Liver (tissue), 9 donors: ENCODE measurements around the gene CBLL1. TPM values are rescaled to one million over a fixed set of nuclear protein-coding genes. Genes with fewer than 3 reads are reported as not detected.

Experiments used
- DNase-seq: peaks from one replicate; pipeline ENCODE4 v3.0.0-alpha.2; 2017; ENCODE audit warnings: low spot score
- H3K27ac ChIP-seq, 2 donors: one replicate each; pipeline ENCODE4 v1.7.0; 2013; ENCODE audit warnings: inconsistent platforms in 2 of 2, low read length in 2 of 2, control low read depth in 1 of 2, low read depth in 1 of 2, mild to moderate bottlenecking in 1 of 2
- H3K27me3 ChIP-seq, 4 donors: one replicate each; pipeline versions ENCODE4 v1.6.1 to v1.7.0; 2013; ENCODE audit warnings: low read length in 3 of 4, inconsistent platforms in 1 of 4, mild to moderate bottlenecking in 1 of 4, moderate library complexity in 1 of 4; ENCODE audit not compliant: control insufficient read depth in 4 of 4, insufficient read depth in 4 of 4
- H3K36me3 ChIP-seq, 4 donors: one replicate each; pipeline versions ENCODE4 v1.6.1 to v1.7.0; 2013; ENCODE audit warnings: low read length in 3 of 4, mild to moderate bottlenecking in 3 of 4, low read depth in 1 of 4, moderate library complexity in 1 of 4; ENCODE audit not compliant: control insufficient read depth in 4 of 4, insufficient read depth in 3 of 4
- H3K4me1 ChIP-seq, 4 donors: one replicate each; pipeline versions ENCODE4 v1.6.1 to v1.7.0; 2013; ENCODE audit warnings: low read length in 3 of 4, mild to moderate bottlenecking in 3 of 4, moderate library complexity in 1 of 4; ENCODE audit not compliant: control insufficient read depth in 4 of 4, insufficient read depth in 4 of 4
- H3K4me3 ChIP-seq, 3 donors: one replicate each; pipeline versions ENCODE4 v1.6.1 to v1.7.0; 2013; ENCODE audit warnings: low read length in 3 of 3, control low read depth in 1 of 3, low read depth in 1 of 3, mild to moderate bottlenecking in 1 of 3
- H3K9ac ChIP-seq, 2 donors: one replicate each; pipeline ENCODE4 v1.7.0; 2013; ENCODE audit warnings: low read length in 2 of 2, mild to moderate bottlenecking in 2 of 2, moderate library complexity in 2 of 2, control low read depth in 1 of 2, low read depth in 1 of 2
- H3K9me3 ChIP-seq, 4 donors: one replicate each; pipeline versions ENCODE4 v1.6.1 to v1.7.0; 2013; ENCODE audit warnings: low read length in 3 of 4; ENCODE audit not compliant: control insufficient read depth in 4 of 4
- EGR1 ChIP-seq, 2 donors: IDR thresholded peaks; 2 replicates each; pipeline ENCODE4 v1.6.1; 2016 to 2018; ENCODE audit warnings: antibody characterized with exemption in 2 of 2, low read depth in 2 of 2
- FOXA1 ChIP-seq: IDR thresholded peaks from 2 replicates; pipeline ENCODE4 v1.6.1; 2016; ENCODE audit warnings: antibody characterized with exemption
- FOXA2 ChIP-seq: IDR thresholded peaks from 2 replicates; pipeline ENCODE4 v1.6.1; 2016; ENCODE audit warnings: antibody characterized with exemption
- HNF4A ChIP-seq, 2 donors: conservative IDR thresholded peaks; 2 replicates each; pipeline ENCODE4 v1.6.1; 2016; ENCODE audit warnings: antibody characterized with exemption in 2 of 2, mild to moderate bottlenecking in 2 of 2
- HNF4G ChIP-seq: IDR thresholded peaks from 2 replicates; pipeline ENCODE4 v1.6.1; 2016; ENCODE audit warnings: antibody characterized with exemption
- JUND ChIP-seq, 2 donors: IDR thresholded peaks; 2 replicates each; pipeline ENCODE4 v1.6.1; 2016; ENCODE audit warnings: antibody characterized with exemption in 2 of 2
- RAD21 ChIP-seq, 2 donors: IDR thresholded peaks; 2 replicates each; pipeline ENCODE4 v1.6.1; 2016; ENCODE audit warnings: antibody characterized with exemption in 2 of 2, mild to moderate bottlenecking in 2 of 2
- RXRA ChIP-seq, 2 donors: IDR thresholded peaks; 2 replicates each; pipeline ENCODE4 v1.6.1; 2017 to 2018; ENCODE audit warnings: antibody characterized with exemption in 2 of 2, mild to moderate bottlenecking in 1 of 2
- SP1 ChIP-seq: IDR thresholded peaks from 2 replicates; pipeline ENCODE4 v1.6.1; 2018; ENCODE audit warnings: antibody characterized with exemption, mild to moderate bottlenecking
- TAF1 ChIP-seq: conservative IDR thresholded peaks from 2 replicates; pipeline ENCODE4 v1.6.1; 2016; ENCODE audit warnings: antibody characterized with exemption, mild to moderate bottlenecking
- WGBS: extraction: QIAGEN DNeasy Blood & Tissue Kit; methylation state at CpG from one replicate; pipeline ENCODE4 v1.1.7; 2013; 5-methylcytosine and 5-hydroxymethylcytosine counted together
- polyA plus RNA-seq, 2 donors: library from polyadenylated mRNA; stranded (reverse) in 1 of 2; unstranded in 1 of 2; fragments of 200-250 nt in 1 of 2; fragments of >200 nt in 1 of 2; fragmentation: Nextera tagmentation in 1 of 2; extraction: Ambion mirVana in 1 of 2; gene quantifications; one replicate each; pipeline versions ENCODE4 v1.2.1 to v1.2.3, GENCODE V29; 2013 to 2015
- total RNA-seq, 2 donors: library from RNA; depleted of rRNA; stranded (reverse); fragments of >200 nt; gene quantifications; one replicate each; pipeline ENCODE4 v1.2.3, GENCODE V29; 2014
- TF ChIP-seq, protein P1 (sequence below): IDR thresholded peaks from 2 replicates; pipeline ENCODE4 v1.6.1; 2016; ENCODE audit warnings: antibody characterized with exemption
- TF ChIP-seq, protein P2 (sequence below): IDR thresholded peaks from 2 replicates; pipeline ENCODE4 v1.6.1; 2016; ENCODE audit warnings: antibody characterized with exemption
- donor health status: healthy.
- donor health status: healthy.
- donor health status: healthy.
- donor health status: healthy.
- donor health status: healthy.

The CBLL1 gene
- total and polyA plus RNA-seq, 4 donors, result 5.2 to 17.0 (median 10.0) TPM

DNA sequence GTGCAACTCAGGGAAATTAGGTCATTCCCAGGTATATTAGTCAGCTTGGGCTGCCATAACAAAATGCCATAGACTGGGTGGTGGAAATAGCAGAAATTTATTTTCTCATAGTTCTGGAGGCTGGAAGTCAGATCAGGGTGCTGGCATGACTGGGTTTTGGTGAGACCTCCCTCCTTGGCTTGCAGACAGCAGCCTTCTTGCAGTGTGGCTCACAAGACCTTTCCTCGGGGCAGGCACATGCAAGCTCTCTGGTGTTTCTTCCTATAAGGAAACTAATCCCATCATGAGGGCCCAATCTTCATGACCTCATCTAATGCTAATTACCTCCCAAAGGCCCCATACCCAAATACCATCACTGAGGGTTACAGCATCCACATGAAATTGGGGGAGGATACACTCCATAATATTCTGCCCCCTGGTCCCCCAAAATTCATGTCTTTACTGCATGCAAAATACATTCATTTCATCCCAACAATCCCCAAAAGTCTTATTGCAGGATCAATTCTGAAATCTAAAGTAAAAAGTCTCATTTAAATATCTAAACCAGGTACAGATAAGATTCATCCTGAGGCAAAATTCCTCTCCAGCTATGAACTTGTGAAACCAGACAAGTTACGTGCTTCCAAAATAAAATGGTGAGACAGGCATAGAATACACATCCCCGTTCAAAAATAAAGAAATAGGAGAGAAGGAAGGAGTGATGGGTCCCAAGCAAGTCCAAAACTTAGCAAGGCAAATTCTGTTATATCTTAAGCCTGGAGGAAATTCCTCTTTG lies 17.4 kb upstream of the CBLL1 start (continued):
- TF ChIP-seq TAF1, result no peak

DNA sequence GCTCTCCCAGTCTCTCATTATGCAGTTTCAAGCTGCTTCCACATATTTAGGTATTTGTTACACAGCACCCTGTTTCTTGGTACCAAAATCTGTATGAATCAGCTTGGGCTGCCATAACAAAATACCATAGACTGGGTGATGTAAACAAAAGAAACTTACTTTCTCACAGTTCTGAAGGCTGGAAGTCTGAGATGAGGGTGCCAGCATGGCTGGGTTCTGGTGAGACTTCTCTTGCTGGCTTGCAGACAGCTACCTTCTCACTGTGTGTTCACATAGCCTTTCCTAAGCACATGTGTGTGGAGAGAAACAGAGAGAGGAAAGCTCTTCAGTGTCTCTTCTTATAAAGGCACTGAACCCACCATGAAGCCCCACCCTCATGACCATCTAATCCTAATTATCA lies 15.7 kb upstream of the CBLL1 start:
- no peak for DNase-seq

DNA sequence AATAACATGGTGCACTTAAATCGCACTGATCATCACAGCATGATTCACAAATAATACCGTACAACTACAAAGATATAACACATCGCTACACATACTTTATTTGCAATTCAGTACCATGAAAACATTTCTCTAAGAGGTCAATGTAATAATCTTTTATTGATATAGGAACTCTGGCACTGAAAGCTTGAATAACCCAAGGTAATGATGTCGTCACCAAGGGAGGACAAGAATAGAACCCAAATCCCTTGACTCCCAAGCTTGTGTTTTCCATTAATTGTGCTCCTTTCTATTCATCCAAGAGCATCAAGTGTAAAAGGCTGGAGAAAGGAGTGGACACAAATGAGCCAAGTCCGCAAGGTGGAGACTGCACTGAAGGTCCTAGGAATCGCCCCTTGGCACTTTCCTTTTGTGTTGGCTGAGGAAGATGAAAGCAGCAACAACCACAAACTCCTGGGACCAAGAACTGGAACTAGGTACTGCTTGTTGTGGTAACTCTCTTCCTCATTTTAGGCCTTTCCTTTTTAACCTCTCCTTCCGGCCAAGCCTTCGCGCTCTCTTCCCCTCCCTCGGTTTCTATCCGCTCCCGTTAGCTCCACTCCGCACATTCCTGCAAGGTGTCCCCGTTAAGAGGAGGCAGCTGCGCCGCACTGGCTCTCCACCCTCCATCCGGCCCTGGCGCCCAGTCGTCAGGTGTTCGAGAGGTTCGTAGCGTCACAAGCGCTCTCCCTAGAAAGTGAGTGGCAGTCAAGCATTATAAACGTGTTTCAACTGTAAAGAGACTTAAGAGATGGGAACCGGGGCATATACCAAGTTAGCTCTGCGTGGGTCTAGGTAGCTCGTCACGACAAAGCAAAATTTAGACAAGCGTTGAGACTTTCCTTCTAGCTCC lies 1.0 kb upstream of the CBLL1 start:
- Histone ChIP-seq H3K4me1 (peaks cover 5 to 31% (median 25%) of the 10 kb centered on the region in 4 donors), H3K27me3 (no peaks in the 10 kb centered on the region), H3K36me3 (no peaks in the 10 kb centered on the region), H3K9me3 (no peaks in the 10 kb centered on the region), H3K9ac (peak overlapping the region; percentile 50 to 89), H3K27ac (peak overlapping the region; percentile 92 to 98), H3K4me3 (peak overlapping the region; percentile 64 to 80 (median 72))
- DNase-seq, result no peak
- WGBS, result 15% methylated on average over 29 of the region's 29 CpGs
- TF ChIP-seq TAF1 (peak; percentile 17), SP1 (no peak), JUND (IDR thresholded peaks at IDR 0.05) (peak in 1 of 2 donors; percentile 6)

More for the DNA sequence above, 15.7 kb upstream of the CBLL1 start:
- H3K4me3 ChIP-seq, result no peak overlapping the region
- no peaks in the 10 kb centered on the region for H3K9me3 ChIP-seq
- H3K36me3 ChIP-seq, result no peaks in the 10 kb centered on the region
- H3K4me1 ChIP-seq, result no peaks in the 10 kb centered on the region
- H3K27me3 ChIP-seq, result peaks cover 0 to 2% (median 0%) of the 10 kb centered on the region in 4 donors
- no peak overlapping the region for H3K27ac ChIP-seq
- TF ChIP-seq HNF4G (no peak), FOXA1 (no peak), HNF4A (conservative IDR thresholded peaks at IDR 0.05) (no peak), EGR1 (IDR thresholded peaks at IDR 0.05; ENCODE audit: low read depth in 2 of 2) (no peak), RXRA (IDR thresholded peaks at IDR 0.05) (no peak), JUND (IDR thresholded peaks at IDR 0.05) (no peak), FOXA2 (no peak), RAD21 (IDR thresholded peaks at IDR 0.05) (no peak)
- TF ChIP-seq, protein P1, sequence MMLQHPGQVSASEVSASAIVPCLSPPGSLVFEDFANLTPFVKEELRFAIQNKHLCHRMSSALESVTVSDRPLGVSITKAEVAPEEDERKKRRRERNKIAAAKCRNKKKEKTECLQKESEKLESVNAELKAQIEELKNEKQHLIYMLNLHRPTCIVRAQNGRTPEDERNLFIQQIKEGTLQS, result no peak
- TF ChIP-seq, protein P2, sequence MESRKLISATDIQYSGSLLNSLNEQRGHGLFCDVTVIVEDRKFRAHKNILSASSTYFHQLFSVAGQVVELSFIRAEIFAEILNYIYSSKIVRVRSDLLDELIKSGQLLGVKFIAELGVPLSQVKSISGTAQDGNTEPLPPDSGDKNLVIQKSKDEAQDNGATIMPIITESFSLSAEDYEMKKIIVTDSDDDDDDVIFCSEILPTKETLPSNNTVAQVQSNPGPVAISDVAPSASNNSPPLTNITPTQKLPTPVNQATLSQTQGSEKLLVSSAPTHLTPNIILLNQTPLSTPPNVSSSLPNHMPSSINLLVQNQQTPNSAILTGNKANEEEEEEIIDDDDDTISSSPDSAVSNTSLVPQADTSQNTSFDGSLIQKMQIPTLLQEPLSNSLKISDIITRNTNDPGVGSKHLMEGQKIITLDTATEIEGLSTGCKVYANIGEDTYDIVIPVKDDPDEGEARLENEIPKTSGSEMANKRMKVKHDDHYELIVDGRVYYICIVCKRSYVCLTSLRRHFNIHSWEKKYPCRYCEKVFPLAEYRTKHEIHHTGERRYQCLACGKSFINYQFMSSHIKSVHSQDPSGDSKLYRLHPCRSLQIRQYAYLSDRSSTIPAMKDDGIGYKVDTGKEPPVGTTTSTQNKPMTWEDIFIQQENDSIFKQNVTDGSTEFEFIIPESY, result no peak
- H3K9ac ChIP-seq, result no peak overlapping the region

DNA sequence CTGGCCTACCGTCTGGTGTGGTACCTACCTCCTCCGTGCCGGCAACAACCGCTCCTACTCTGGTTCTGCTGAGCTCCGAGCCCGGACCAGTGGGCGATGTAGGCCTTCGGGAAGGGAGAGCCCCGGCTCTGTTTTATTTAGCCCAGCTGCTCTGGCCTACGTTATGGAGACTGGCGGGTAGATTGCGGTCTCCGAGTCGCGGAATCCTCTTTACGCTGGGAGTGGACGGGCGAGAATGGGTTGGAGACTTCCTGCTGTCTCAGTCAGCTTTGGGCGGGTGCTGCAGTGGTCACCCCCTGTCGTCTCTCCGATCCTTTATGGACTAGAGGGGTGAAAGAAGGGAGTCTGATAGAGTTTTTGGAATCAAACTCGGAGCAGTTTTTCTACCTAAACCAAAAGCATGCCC lies 406 bp downstream of the CBLL1 start:
- Histone ChIP-seq H3K9me3 (no peaks in the 10 kb centered on the region), H3K9ac (peak overlapping the region; percentile 77 to 98), H3K36me3 (peaks cover 0 to 4% (median 1%) of the 10 kb centered on the region in 4 donors), H3K27me3 (no peaks in the 10 kb centered on the region), H3K4me3 (peak overlapping the region; percentile 72 to 100 (median 91)), H3K27ac (peak overlapping the region; percentile 92 to 98), H3K4me1 (peaks cover 5 to 31% (median 25%) of the 10 kb centered on the region in 4 donors)
- DNase-seq, result no peak
- WGBS, result under 1% methylated on average over 22 of the region's 22 CpGs
- TF ChIP-seq, protein P1, result no peak
- no peak for TF ChIP-seq SP1
